K562 treated with DMSO at 1 percent for 4 hours (cell line): Measurements from ENCODE around the gene KANSL1. TPM values are rescaled to one million over a fixed set of nuclear protein-coding genes. Genes with fewer than 3 reads are reported as not detected.

Experiments
- total RNA-seq: library from RNA; unstranded; fragments of 300-600 nt; gene quantifications from 2 replicates; pipeline ENCODE4 v1.2.3, GENCODE V29; 2022; ENCODE audit not compliant: insufficient read depth

Gene KANSL1, protein sequence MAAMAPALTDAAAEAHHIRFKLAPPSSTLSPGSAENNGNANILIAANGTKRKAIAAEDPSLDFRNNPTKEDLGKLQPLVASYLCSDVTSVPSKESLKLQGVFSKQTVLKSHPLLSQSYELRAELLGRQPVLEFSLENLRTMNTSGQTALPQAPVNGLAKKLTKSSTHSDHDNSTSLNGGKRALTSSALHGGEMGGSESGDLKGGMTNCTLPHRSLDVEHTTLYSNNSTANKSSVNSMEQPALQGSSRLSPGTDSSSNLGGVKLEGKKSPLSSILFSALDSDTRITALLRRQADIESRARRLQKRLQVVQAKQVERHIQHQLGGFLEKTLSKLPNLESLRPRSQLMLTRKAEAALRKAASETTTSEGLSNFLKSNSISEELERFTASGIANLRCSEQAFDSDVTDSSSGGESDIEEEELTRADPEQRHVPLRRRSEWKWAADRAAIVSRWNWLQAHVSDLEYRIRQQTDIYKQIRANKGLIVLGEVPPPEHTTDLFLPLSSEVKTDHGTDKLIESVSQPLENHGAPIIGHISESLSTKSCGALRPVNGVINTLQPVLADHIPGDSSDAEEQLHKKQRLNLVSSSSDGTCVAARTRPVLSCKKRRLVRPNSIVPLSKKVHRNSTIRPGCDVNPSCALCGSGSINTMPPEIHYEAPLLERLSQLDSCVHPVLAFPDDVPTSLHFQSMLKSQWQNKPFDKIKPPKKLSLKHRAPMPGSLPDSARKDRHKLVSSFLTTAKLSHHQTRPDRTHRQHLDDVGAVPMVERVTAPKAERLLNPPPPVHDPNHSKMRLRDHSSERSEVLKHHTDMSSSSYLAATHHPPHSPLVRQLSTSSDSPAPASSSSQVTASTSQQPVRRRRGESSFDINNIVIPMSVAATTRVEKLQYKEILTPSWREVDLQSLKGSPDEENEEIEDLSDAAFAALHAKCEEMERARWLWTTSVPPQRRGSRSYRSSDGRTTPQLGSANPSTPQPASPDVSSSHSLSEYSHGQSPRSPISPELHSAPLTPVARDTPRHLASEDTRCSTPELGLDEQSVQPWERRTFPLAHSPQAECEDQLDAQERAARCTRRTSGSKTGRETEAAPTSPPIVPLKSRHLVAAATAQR (N-terminal part only)
- total RNA-seq, result 17.7 and 20.1 TPM in 2 replicates

DNA sequence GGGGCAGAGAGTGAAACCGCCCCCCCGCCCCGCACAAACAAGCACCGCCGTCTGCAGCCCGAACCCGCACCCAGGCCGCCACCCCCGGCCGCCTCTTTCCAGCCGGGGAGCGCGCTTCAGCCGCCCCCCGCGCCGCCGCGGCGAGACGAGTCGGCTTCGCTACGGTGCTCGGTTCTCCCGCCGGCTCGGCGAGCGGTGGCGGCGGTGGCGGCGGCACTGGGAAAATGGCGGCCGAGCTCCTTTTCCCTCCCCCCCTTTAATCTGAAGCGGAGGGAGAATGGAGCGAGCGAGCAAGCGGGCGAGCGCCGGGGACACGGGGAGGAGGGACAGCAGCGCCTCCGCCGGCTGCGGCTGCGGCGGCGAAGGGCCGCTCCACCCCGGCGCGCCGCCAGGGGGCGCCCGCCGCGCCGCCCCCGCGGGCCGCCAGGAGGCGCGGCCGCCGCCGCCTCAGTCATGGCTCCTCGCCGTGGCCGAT, at the start of gene KANSL1:
KANSL1 (minus strand) TSS at position 279 of the 475 bp plus-strand sequence. CDS start 21,286 bp downstream, outside the sequence.

DNA sequence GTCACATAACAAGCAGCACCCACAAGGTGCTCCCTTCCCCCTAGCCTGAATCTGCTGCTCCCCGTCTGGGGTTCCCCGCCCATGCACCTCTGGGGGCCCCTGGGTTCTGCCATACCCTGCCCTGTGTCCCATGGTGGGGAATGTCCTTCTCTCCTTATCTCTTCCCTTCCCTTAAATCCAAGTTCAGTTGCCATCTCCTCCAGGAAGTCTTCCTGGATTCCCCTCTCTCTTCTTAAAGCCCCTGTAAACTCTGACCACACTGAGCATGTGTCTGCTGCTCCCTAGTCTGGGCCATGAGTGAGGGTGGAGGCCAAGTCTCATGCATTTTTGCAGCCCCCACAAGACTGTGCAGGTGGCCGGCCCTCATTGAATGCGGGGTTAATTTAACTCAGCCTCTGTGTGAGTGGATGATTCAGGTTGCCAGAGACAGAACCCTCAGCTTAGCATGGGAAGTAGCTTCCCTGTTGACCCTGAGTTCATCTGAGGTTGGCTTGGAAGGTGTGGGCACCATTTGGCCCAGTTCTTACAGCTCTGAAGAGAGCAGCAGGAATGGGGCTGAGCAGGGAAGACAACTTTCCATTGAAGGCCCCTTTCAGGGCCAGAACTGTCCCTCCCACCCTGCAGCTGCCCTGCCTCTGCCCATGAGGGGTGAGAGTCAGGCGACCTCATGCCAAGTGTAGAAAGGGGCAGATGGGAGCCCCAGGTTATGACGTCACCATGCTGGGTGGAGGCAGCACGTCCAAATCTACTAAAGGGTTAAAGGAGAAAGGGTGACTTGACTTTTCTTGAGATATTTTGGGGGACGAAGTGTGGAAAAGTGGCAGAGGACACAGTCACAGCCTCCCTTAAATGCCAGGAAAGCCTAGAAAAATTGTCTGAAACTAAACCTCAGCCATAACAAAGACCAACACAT, 194.0 kb downstream of the KANSL1 start, which contains the start of gene STH:
STH (plus strand) TSS at position 264 of the 913 bp plus-strand sequence; CDS start at position 294, 30 bp downstream.

Other genes starting within 250 kb of the KANSL1 start
- not detected in 2 replicates for gene STH, start 194.2 kb downstream of the KANSL1 start, total RNA-seq
- 1.1 and 1.3 TPM in 2 replicates for gene LRRC37A, start 101.7 kb upstream of the KANSL1 start, total RNA-seq
- 0.97 and 2.6 TPM in 2 replicates for gene ARL17B, start 168.3 kb upstream of the KANSL1 start, total RNA-seq